Vagina (tissue), 2 donors: ENCODE results near the gene SHISA6.

Experiments
- POLR2A ChIP-seq, 2 donors: fragments of 450-650 bp; IDR thresholded peaks; one replicate each; pipeline ENCODE4 v1.6.1; 2017; ENCODE audit warnings: antibody characterized with exemption in 2 of 2, mild to moderate bottlenecking in 2 of 2, moderate library complexity in 2 of 2
- POLR2AphosphoS5 ChIP-seq, 2 donors: sonication (generic); formaldehyde crosslinking; IDR thresholded peaks; one replicate each; pipeline ENCODE4 v1.9.0; 2017; ENCODE audit warnings: antibody characterized with exemption in 2 of 2, mild to moderate bottlenecking in 2 of 2, low read depth in 1 of 2; ENCODE audit not compliant: insufficient read depth in 1 of 2
- TF ChIP-seq, protein P1 (sequence below), 3 experiments: fragments of 450-650 bp in 2 of 3; fragments of 200-600 bp in 1 of 3; sonication (generic) in 1 of 3; IDR thresholded peaks; one replicate each; pipeline ENCODE4 v1.5.1; 2017 to 2019; ENCODE audit warnings: antibody characterized with exemption in 3 of 3, mild to moderate bottlenecking in 2 of 3, moderate library complexity in 2 of 3

DNA sequence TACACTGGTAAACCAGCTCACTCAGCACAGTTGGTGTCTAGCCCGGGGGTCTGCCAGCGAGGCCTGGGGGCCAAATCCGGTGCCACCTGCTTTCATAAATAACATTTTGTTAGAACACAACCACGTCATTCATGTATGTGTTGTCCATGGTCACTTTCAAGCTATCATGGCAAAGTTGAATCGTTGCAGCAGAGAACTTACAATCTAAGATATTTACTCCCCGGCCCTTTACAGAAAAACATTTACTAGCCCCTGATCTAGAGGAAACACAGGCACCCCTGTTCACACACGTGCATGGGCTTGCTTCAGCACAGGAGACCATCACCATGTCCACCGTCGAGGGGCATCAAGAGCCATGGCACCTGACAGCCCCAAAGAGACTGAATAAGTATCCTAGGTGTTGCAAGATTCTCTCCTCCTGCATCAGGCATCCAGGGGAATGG lies 245.9 kb downstream of the SHISA6 start:
- TF ChIP-seq, protein P1, sequence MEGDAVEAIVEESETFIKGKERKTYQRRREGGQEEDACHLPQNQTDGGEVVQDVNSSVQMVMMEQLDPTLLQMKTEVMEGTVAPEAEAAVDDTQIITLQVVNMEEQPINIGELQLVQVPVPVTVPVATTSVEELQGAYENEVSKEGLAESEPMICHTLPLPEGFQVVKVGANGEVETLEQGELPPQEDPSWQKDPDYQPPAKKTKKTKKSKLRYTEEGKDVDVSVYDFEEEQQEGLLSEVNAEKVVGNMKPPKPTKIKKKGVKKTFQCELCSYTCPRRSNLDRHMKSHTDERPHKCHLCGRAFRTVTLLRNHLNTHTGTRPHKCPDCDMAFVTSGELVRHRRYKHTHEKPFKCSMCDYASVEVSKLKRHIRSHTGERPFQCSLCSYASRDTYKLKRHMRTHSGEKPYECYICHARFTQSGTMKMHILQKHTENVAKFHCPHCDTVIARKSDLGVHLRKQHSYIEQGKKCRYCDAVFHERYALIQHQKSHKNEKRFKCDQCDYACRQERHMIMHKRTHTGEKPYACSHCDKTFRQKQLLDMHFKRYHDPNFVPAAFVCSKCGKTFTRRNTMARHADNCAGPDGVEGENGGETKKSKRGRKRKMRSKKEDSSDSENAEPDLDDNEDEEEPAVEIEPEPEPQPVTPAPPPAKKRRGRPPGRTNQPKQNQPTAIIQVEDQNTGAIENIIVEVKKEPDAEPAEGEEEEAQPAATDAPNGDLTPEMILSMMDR (IDR thresholded peaks at IDR 0.05): no peak
- TF ChIP-seq POLR2AphosphoS5 (IDR thresholded peaks at IDR 0.05; ENCODE audit: insufficient read depth in 1 of 2, low read depth in 1 of 2): no peak
- TF ChIP-seq POLR2A (IDR thresholded peaks at IDR 0.05): no peak
